Lower lobe of right lung (tissue), 2 donors: ENCODE measurements around the gene TMEM59L. TPM values are rescaled to one million over a fixed set of nuclear protein-coding genes. Genes with fewer than 3 reads are reported as not detected.

ENCODE experiments used
- ATAC-seq, 2 donors: fragments of 200-7000 bp; cut with Tn5 transposase; one replicate each; pipeline ENCODE4 v1.9.1; 2020 to 2022; ENCODE audit warnings: mild to moderate bottlenecking in 2 of 2, moderate library complexity in 2 of 2
- DNase-seq: peaks from one replicate; pipeline ENCODE4 v3.0.0-alpha.2; 2020
- H3K27ac ChIP-seq: fragments of 200-600 bp; one replicate; pipeline ENCODE4 v1.8.0; 2022
- H3K27me3 ChIP-seq: fragments of 200-600 bp; one replicate; pipeline ENCODE4 v1.8.0; 2022; ENCODE audit warnings: low read depth
- H3K36me3 ChIP-seq: fragments of 200-600 bp; one replicate; pipeline ENCODE4 v1.8.0; 2022; ENCODE audit warnings: mild to moderate bottlenecking
- H3K4me1 ChIP-seq: fragments of 200-600 bp; one replicate; pipeline ENCODE4 v1.8.0; 2022
- H3K4me3 ChIP-seq: fragments of 200-600 bp; one replicate; pipeline ENCODE4 v1.8.0; 2022; ENCODE audit warnings: mild to moderate bottlenecking
- H3K9me3 ChIP-seq: fragments of 200-600 bp; one replicate; pipeline ENCODE4 v1.8.0; 2022
- intact Hi-C: fragments of 100-400 bp; cut with DNase I; formaldehyde crosslinking; loops from one replicate; pipeline ENCODE4 v1.11.0; 2022
- total RNA-seq: library from RNA; stranded (reverse); fragmentation: NEBNext Ultra II Directional; extraction: Animal tissue kit (Norgen Biotek cat#: 25700); gene quantifications from one replicate; pipeline ENCODE4 v1.2.1, GENCODE V29; 2021
- TF ChIP-seq, protein P1 (sequence below): fragments of 200-600 bp; IDR thresholded peaks from one replicate; pipeline ENCODE4 v1.8.0; 2022; ENCODE audit warnings: antibody characterized with exemption, mild to moderate bottlenecking
- donor health status: DM: no; HTN: yes; CAD: no; lungs with severe emphysema.

The TMEM59L gene
- total RNA-seq, 1 donor from 2014 or later: 1.1 TPM

DNA sequence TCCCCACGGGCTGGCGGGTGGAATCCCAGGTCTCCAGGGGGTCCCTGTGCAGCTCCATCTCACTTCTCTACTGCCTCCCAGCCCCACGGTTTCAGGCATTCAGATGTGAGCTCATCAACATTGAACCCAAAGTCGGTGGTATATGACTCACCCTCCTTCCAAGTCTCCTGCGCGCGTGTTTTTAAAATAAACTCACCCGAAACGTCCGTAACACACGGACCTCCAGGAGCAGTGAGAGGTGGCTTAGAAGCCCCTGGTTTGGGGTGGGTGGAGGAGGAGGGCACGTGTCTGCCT lies 56.8 kb downstream of the TMEM59L start:
- DNase-seq (no peak), ATAC-seq (no peak)
- Histone ChIP-seq H3K27me3 (no peaks in the 10 kb centered on the region), H3K4me1 (no peaks in the 10 kb centered on the region), H3K9me3 (no peaks in the 10 kb centered on the region), H3K27ac (no peak overlapping the region), H3K4me3 (no peak overlapping the region), H3K36me3 (peaks cover 51% of the 10 kb centered on the region)
- TF ChIP-seq, protein P1, sequence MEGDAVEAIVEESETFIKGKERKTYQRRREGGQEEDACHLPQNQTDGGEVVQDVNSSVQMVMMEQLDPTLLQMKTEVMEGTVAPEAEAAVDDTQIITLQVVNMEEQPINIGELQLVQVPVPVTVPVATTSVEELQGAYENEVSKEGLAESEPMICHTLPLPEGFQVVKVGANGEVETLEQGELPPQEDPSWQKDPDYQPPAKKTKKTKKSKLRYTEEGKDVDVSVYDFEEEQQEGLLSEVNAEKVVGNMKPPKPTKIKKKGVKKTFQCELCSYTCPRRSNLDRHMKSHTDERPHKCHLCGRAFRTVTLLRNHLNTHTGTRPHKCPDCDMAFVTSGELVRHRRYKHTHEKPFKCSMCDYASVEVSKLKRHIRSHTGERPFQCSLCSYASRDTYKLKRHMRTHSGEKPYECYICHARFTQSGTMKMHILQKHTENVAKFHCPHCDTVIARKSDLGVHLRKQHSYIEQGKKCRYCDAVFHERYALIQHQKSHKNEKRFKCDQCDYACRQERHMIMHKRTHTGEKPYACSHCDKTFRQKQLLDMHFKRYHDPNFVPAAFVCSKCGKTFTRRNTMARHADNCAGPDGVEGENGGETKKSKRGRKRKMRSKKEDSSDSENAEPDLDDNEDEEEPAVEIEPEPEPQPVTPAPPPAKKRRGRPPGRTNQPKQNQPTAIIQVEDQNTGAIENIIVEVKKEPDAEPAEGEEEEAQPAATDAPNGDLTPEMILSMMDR: no peak
- intact Hi-C loops: no loop called here

DNA sequence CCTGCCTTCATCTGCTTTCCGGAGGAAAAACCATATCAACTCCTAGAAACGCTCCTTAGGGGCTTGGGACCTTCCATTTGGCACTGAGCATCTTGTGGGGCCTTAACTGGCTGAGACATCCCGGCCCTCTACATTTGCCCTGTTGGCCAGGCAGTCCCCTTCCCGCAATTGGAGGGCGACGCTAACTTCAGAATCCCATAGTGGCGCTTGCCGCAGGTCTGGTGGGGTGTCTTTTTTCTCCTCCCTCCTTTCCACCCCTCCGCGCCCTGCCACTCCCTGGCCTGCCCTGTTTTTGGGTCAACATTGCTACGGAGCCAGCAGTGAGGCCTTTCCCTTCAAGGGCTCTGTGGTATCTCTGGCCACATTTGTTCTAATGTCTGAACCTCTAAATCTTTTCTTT lies 57.2 kb downstream of the TMEM59L start:
- Histone ChIP-seq H3K4me1 (no peaks in the 10 kb centered on the region), H3K36me3 (peaks cover 51% of the 10 kb centered on the region), H3K4me3 (no peak overlapping the region), H3K9me3 (no peaks in the 10 kb centered on the region), H3K27ac (no peak overlapping the region), H3K27me3 (no peaks in the 10 kb centered on the region)
- intact Hi-C loops: no loop called here
- TF ChIP-seq, protein P1: no peak
- DNase-seq (no peak), ATAC-seq (no peak)

DNA sequence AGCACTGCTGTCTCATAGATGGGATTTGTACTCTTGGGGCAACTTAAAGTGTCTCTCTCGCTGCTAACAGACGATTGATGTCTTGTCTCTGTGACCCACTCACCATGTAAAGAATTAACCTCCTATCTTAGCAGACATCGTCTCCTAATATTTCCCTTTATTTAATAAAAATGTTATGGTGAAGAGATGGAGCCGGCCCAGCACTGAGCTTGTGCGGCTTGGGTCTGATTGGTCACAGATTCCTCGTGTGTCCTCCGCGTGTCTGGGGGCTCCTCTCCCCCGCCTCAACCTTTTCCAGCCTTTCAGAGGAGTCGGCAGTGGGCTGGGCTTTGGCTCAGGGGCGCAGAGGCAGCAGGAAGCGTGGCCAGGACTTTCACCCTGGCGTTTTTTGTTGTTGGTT lies 57.6 kb downstream of the TMEM59L start:
- DNase-seq (no peak), ATAC-seq (no peak)
- intact Hi-C loops: no loop called here
- peaks cover 49% of the 10 kb centered on the region for H3K36me3 ChIP-seq
- H3K9me3 ChIP-seq: no peaks in the 10 kb centered on the region
- H3K4me1 ChIP-seq: no peaks in the 10 kb centered on the region
- no peaks in the 10 kb centered on the region for H3K27me3 ChIP-seq
- no peak overlapping the region for H3K4me3 ChIP-seq
- TF ChIP-seq, protein P1: no peak
- no peak overlapping the region for H3K27ac ChIP-seq

Other genes starting within 250 kb of the TMEM59L start
- 21.2 TPM for gene GDF15, start 226.7 kb upstream of the TMEM59L start, total RNA-seq
- 35.4 TPM for gene LRRC25, start 215.2 kb upstream of the TMEM59L start, total RNA-seq
- gene SSBP4, start 193.5 kb upstream of the TMEM59L start, total RNA-seq: 65.6 TPM
- gene ISYNA1, start 174.7 kb upstream of the TMEM59L start, total RNA-seq: 30.6 TPM
- 19.7 TPM for gene ELL, start 90.8 kb upstream of the TMEM59L start, total RNA-seq
- gene FKBP8, start 69.3 kb upstream of the TMEM59L start, total RNA-seq: 195 TPM
- 71.9 TPM for gene KXD1, start 55.0 kb upstream of the TMEM59L start, total RNA-seq
- gene UBA52, start 41.0 kb upstream of the TMEM59L start, total RNA-seq: 884 TPM
- gene REX1BD, start 24.1 kb upstream of the TMEM59L start, total RNA-seq: 60.4 TPM
- 19.9 TPM for gene CRLF1, start 6.1 kb upstream of the TMEM59L start, total RNA-seq
- 14.5 TPM for gene KLHL26, start 24.2 kb downstream of the TMEM59L start, total RNA-seq
- 16.2 TPM for gene CRTC1, start 70.8 kb downstream of the TMEM59L start, total RNA-seq
- gene COMP, start 178.4 kb downstream of the TMEM59L start, total RNA-seq: 2.3 TPM
- gene UPF1, start 219.1 kb downstream of the TMEM59L start, total RNA-seq: 75.8 TPM